Astrocyte (in vitro differentiated cells and primary cell): ENCODE data around the gene LYZL6.

Experiments used
- EZH2 ChIP-seq: IDR thresholded peaks from 2 replicates; pipeline ENCODE4 v1.6.1; 2012; ENCODE audit warnings: mild to moderate bottlenecking, low read length, inconsistent platforms; ENCODE audit not compliant: insufficient read depth
- TF ChIP-seq, protein P1 (sequence below): IDR thresholded peaks from 2 replicates; pipeline ENCODE4 v1.5.1; 2011; ENCODE audit warnings: low read depth, mild to moderate bottlenecking, inconsistent platforms, low read length, moderate library complexity; ENCODE audit not compliant: insufficient read depth

DNA sequence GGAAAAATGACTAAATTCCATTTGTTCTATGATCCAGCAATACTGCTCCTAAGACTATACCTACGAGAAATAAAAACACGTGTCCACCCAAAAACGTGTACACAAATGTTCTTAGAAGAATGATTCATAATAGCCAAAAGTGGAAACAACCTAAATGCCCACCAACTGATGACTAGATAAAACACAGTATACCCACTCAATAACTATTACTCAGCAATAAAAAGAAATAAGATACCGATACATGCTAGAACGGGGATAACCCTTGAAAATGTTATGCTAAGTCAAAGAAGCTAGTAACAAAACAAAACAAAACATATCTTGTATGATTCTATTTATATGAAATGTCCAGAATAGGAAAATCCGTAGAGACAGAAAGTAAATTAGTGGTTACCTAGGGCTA lies 20.1 kb upstream of the LYZL6 start:
- TF ChIP-seq, protein P1, sequence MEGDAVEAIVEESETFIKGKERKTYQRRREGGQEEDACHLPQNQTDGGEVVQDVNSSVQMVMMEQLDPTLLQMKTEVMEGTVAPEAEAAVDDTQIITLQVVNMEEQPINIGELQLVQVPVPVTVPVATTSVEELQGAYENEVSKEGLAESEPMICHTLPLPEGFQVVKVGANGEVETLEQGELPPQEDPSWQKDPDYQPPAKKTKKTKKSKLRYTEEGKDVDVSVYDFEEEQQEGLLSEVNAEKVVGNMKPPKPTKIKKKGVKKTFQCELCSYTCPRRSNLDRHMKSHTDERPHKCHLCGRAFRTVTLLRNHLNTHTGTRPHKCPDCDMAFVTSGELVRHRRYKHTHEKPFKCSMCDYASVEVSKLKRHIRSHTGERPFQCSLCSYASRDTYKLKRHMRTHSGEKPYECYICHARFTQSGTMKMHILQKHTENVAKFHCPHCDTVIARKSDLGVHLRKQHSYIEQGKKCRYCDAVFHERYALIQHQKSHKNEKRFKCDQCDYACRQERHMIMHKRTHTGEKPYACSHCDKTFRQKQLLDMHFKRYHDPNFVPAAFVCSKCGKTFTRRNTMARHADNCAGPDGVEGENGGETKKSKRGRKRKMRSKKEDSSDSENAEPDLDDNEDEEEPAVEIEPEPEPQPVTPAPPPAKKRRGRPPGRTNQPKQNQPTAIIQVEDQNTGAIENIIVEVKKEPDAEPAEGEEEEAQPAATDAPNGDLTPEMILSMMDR: no peak
- no peak for TF ChIP-seq EZH2
